HepG2 (cell line): ENCODE results near the gene KCNN2. TPM values are rescaled to one million over a fixed set of nuclear protein-coding genes. Genes with fewer than 3 reads are reported as not detected.

Experiments used
- ATAC-seq: fragments of 200-7000 bp; cut with Tn5 transposase; 3 replicates; pipeline ENCODE4 v1.9.1; 2020; ENCODE audit warnings: mild to moderate bottlenecking, moderate library complexity
- BruUV-seq: library from RNA; stranded (reverse); fragments of 400-500 nt; replicated peaks from 2 replicates; lab custom pipeline; 2021; lab: Mats Ljungman, UMichigan
- CTCF ChIA-PET: fragments of 300-600 bp; formaldehyde crosslinking; extraction: SDS; loops from one replicate; lab custom pipeline; 2021; ENCODE audit warnings: low total read pairs, inconsistent platforms, low intra/inter-chr PET ratio; lab: Yijun Ruan, JAX
- POLR2A ChIA-PET: fragments of 350-600 bp; sonication (Branson Sonifier 250); formaldehyde crosslinking; loops from one replicate; lab custom pipeline; 2020; ENCODE audit warnings: antibody characterized with exemption, inconsistent platforms; lab: Yijun Ruan, JAX
- DNase-seq: peaks from one replicate; pipeline ENCODE4 v3.0.0-alpha.2; 2015; ENCODE audit warnings: low spot score
- FAIRE-seq: peaks from 3 replicates; lab custom pipeline; 2011; peaks lifted over from hg19 to GRCh38; lab: Jason Lieb, UNC
- H2AFZ ChIP-seq: one replicate; pipeline ENCODE4 v1.6.1; 2011; ENCODE audit warnings: low read length, inconsistent platforms
- H3K27ac ChIP-seq: fragments of 300-600 bp; 3 replicates; pipeline ENCODE4 v1.8.0; 2011; ENCODE audit warnings: mixed run types, mild to moderate bottlenecking, mixed read lengths, low read length, inconsistent platforms; ENCODE audit not compliant: insufficient read depth; ENCODE audit errors: extremely low read length
- H3K27me3 ChIP-seq, 2 experiments: fragments of 200-600 bp in 1 of 2; 2 replicates in 1 of 2; 3 replicates in 1 of 2; pipeline versions ENCODE4 v1.6.0 to v1.8.0; 2011; ENCODE audit warnings: low read length in 2 of 2, mild to moderate bottlenecking in 2 of 2, moderate library complexity in 2 of 2, inconsistent platforms in 1 of 2; ENCODE audit not compliant: insufficient read depth in 2 of 2, control insufficient read depth in 1 of 2
- H3K36me3 ChIP-seq, 2 experiments: fragments of 200-600 bp in 1 of 2; replicated peaks in 1 of 2; 2 replicates in 1 of 2; 3 replicates in 1 of 2; pipeline versions ENCODE4 v1.5.1 to v1.8.0; 2011; ENCODE audit warnings: low read length in 2 of 2, inconsistent platforms in 1 of 2; ENCODE audit not compliant: insufficient read depth in 2 of 2, control insufficient read depth in 1 of 2
- H3K4me1 ChIP-seq: 2 replicates; pipeline ENCODE4 v1.5.1; 2012; ENCODE audit warnings: low read length, inconsistent platforms; ENCODE audit not compliant: insufficient read depth
- H3K4me2 ChIP-seq: 2 replicates; pipeline ENCODE4 v1.6.0; 2011; ENCODE audit warnings: low read depth, low read length, inconsistent platforms
- H3K4me3 ChIP-seq, 3 experiments: fragments of 200-600 bp in 1 of 3; sonication (generic), shearing (Covaris generic) in 1 of 3; replicated peaks in 1 of 3; 2 replicates each; pipeline ENCODE4 v1.5.1; 2011 to 2016; ENCODE audit warnings: low read length in 3 of 3, inconsistent platforms in 2 of 3, low read depth in 2 of 3, mild to moderate bottlenecking in 2 of 3, control low read depth in 1 of 3, mixed read lengths in 1 of 3; ENCODE audit not compliant: insufficient read depth in 1 of 3
- H3K79me2 ChIP-seq: one replicate; pipeline ENCODE4 v1.6.1; 2011; ENCODE audit warnings: low read length, inconsistent platforms; ENCODE audit not compliant: insufficient read depth
- H3K9ac ChIP-seq: 2 replicates; pipeline ENCODE4 v1.6.0; 2011; ENCODE audit warnings: mild to moderate bottlenecking, low read depth, low read length, inconsistent platforms; ENCODE audit not compliant: insufficient read depth
- H3K9me3 ChIP-seq: 2 replicates; pipeline ENCODE4 v1.5.1; 2012; ENCODE audit warnings: mild to moderate bottlenecking, low read length
- H4K20me1 ChIP-seq: 2 replicates; pipeline ENCODE4 v1.6.0; 2011; ENCODE audit warnings: inconsistent platforms, mild to moderate bottlenecking, low read length, moderate library complexity; ENCODE audit not compliant: insufficient read depth
- HNF1A ChIP-seq, 2 experiments: sonication (generic) in 1 of 2; formaldehyde crosslinking in 1 of 2; IDR thresholded peaks; 2 replicates each; pipeline versions ENCODE4 v1.4.0 to v1.6.1; 2016 to 2020; ENCODE audit warnings: borderline replicate concordance in 1 of 2, low read depth in 1 of 2, mild to moderate bottlenecking in 1 of 2, missing genetic modification reagents in 1 of 2
- HOXA7 ChIP-seq: sonication (generic); formaldehyde crosslinking; IDR thresholded peaks from 2 replicates; pipeline ENCODE4 v1.8.1; 2022; ENCODE audit warnings: mild to moderate bottlenecking, missing genetic modification reagents, moderate library complexity
- MLX ChIP-seq: IDR thresholded peaks from 2 replicates; pipeline ENCODE4 v1.6.1; 2016
- POLR2A ChIP-seq, 2 experiments: IDR thresholded peaks; 2 replicates each; pipeline ENCODE4 v1.6.1; 2011; ENCODE audit warnings: low read depth in 2 of 2, low read length in 2 of 2, mild to moderate bottlenecking in 1 of 2, moderate library complexity in 1 of 2; ENCODE audit not compliant: insufficient read depth in 1 of 2
- SETDB1 ChIP-seq: sonication (generic); formaldehyde crosslinking; IDR thresholded peaks from 2 replicates; pipeline ENCODE4 v1.5.1; 2020; ENCODE audit warnings: missing genetic modification reagents, mild to moderate bottlenecking, borderline replicate concordance
- STAG1 ChIP-seq: sonication (generic); formaldehyde crosslinking; IDR thresholded peaks from 2 replicates; pipeline ENCODE4 v1.4.0; 2020; ENCODE audit warnings: missing genetic modification reagents
- ZBTB25 ChIP-seq: IDR thresholded peaks from 2 replicates; pipeline ENCODE4 v1.6.1; 2018; ENCODE audit warnings: missing genetic modification reagents
- ZNF253 ChIP-seq: sonication (generic); formaldehyde crosslinking; IDR thresholded peaks from 2 replicates; pipeline ENCODE4 v1.8.0; 2022; ENCODE audit warnings: mild to moderate bottlenecking, missing genetic modification reagents, borderline replicate concordance
- ZNF335 ChIP-seq: sonication (generic); formaldehyde crosslinking; IDR thresholded peaks from 2 replicates; pipeline ENCODE4 v1.4.0; 2020; ENCODE audit warnings: missing genetic modification reagents
- ZNF614 ChIP-seq: IDR thresholded peaks from 2 replicates; pipeline ENCODE4 v1.6.1; 2018; ENCODE audit warnings: missing biosample characterization, missing genetic modification reagents, inconsistent platforms, borderline replicate concordance
- ZNF652 ChIP-seq: IDR thresholded peaks from 2 replicates; pipeline ENCODE4 v1.6.1; 2016; ENCODE audit warnings: low read depth, borderline replicate concordance
- ZNF660 ChIP-seq: sonication (generic); formaldehyde crosslinking; IDR thresholded peaks from 2 replicates; pipeline ENCODE4 v1.5.1; 2020; ENCODE audit warnings: mild to moderate bottlenecking, low read depth, missing genetic modification reagents, borderline replicate concordance
- ZNF720 ChIP-seq: sonication (generic); formaldehyde crosslinking; IDR thresholded peaks from 2 replicates; pipeline ENCODE4 v1.4.0; 2020; ENCODE audit warnings: missing genetic modification reagents
- ZNF883 ChIP-seq: sonication (generic); formaldehyde crosslinking; IDR thresholded peaks from 2 replicates; pipeline ENCODE4 v1.5.1; 2020; ENCODE audit warnings: mild to moderate bottlenecking, missing genetic modification reagents; ENCODE audit errors: not compliant biosample characterization
- WGBS: methylation state at CpG from one replicate; pipeline ENCODE4 v1.1.6; 2017; ENCODE audit warnings: low lambda C conversion rate; 5-methylcytosine and 5-hydroxymethylcytosine counted together
- in situ Hi-C: cut with HindIII; loops from 2 replicates; pipeline ENCODE4 v1.10.0; 2017; ENCODE audit warnings: low pct_unique_long_range_greater_than_20kb; ENCODE audit not compliant: extremely low pct_ligation_motif_present
- intact Hi-C: fragments of 100-400 bp; cut with micrococcal nuclease; formaldehyde crosslinking; loops from one replicate; pipeline ENCODE4 v1.10.0; 2022; ENCODE audit not compliant: unreplicated experiment
- polyA plus RNA-seq, 8 experiments: library from polyadenylated mRNA; depleted of rRNA in 3 of 8; stranded (reverse) in 7 of 8; unstranded in 1 of 8; fragments of >200 nt; fragmentation: Illumina TruSeq in 4 of 8; extraction: Trizol in 4 of 8; gene quantifications; 2 replicates each; pipeline versions ENCODE4 v1.2.1 to v1.2.3, GENCODE V29; 2011 to 2016; ENCODE audit warnings: low read depth in 4 of 8, missing spikeins in 1 of 8, mixed read lengths in 1 of 8; ENCODE audit not compliant: insufficient read depth in 1 of 8
- total RNA-seq, 5 experiments: library from RNA; depleted of rRNA; stranded (reverse); fragments of >200 nt; fragmentation: Illumina TruSeq; extraction: Trizol; gene quantifications; 2 replicates each; pipeline ENCODE4 v1.2.3, GENCODE V29; 2016; ENCODE audit warnings: low read depth in 1 of 5

KCNN2 gene
- total and polyA plus RNA-seq, 2 of the 13 experiments (the other 11 are each of a cell fraction or from before 2014, with no cell fraction given): not detected

- DNase-seq (no peak), ATAC-seq (no peak), FAIRE-seq (no peak)
- in situ Hi-C loops (no loop called here), intact Hi-C loops (no loop called here)
- Histone ChIP-seq H4K20me1 (no peaks in the 10 kb centered on the region), H3K9ac (no peak overlapping the region), H3K4me3 (no peak overlapping the region), H3K36me3 (no peaks in the 10 kb centered on the region), H3K9me3 (no peaks in the 10 kb centered on the region; the same call in 1 of the 2 replicates), H3K4me2 (no peak overlapping the region), H3K4me1 (no peaks in the 10 kb centered on the region), H3K27me3 (no peaks in the 10 kb centered on the region), H2AFZ (no peak overlapping the region), H3K79me2 (no peaks in the 10 kb centered on the region), H3K27ac (no peak overlapping the region)
- CTCF ChIA-PET: no interaction called here
- POLR2A ChIA-PET: no interaction called here
- 0% methylated on average over 1 of the region's 1 CpG for WGBS
- BruUV-seq: no TSS peak
- TF ChIP-seq MLX (CRISPR knock-in tag) (no peak), ZNF614 (no peak), HOXA7 (no peak), ZNF253 (CRISPR knock-in tag) (no peak), ZNF652 (no peak), POLR2A (IDR thresholded peaks at IDR 0.05; ENCODE audit: insufficient read depth in 1 of 2, low read depth in 2 of 2, low read length in 2 of 2) (no peak), ZNF720 (CRISPR knock-in tag) (no peak), ZNF335 (CRISPR knock-in tag) (no peak), STAG1 (CRISPR knock-in tag) (no peak)
Observed at GRCh38 chr5:114477816-114478334, 116.0 kb downstream of the KCNN2 start.

GRCh38 chr5:114500756-114501155 is 138.9 kb downstream of the KCNN2 start:
- no peaks in the 10 kb centered on the region for H3K27me3 ChIP-seq
- no peaks in the 10 kb centered on the region for H3K9me3 ChIP-seq
- H3K4me2 ChIP-seq: no peak overlapping the region
- no peaks in the 10 kb centered on the region for H3K79me2 ChIP-seq
- intact Hi-C loops: no loop called here
- H3K9ac ChIP-seq: no peak overlapping the region
- no peak overlapping the region for H3K4me3 ChIP-seq
- no TSS peak for BruUV-seq
- in situ Hi-C loops: no loop called here
- no peak overlapping the region for H3K27ac ChIP-seq
- CTCF ChIA-PET: no interaction called here
- TF ChIP-seq ZNF883 (no peak), ZBTB25 (CRISPR knock-in tag) (no peak), ZNF660 (CRISPR knock-in tag) (no peak), HNF1A (IDR thresholded peaks at IDR 0.05; ENCODE audit: low read depth) (no peak), HNF1A (CRISPR knock-in tag; IDR thresholded peaks at IDR 0.05; ENCODE audit: borderline replicate concordance) (no peak), SETDB1 (CRISPR knock-in tag) (no peak), ZNF652 (no peak)
- FAIRE-seq: no peak
- no peak for ATAC-seq
- no peaks in the 10 kb centered on the region for H4K20me1 ChIP-seq
- H2AFZ ChIP-seq: no peak overlapping the region
- WGBS: 11% methylated on average over 4 of the region's 4 CpGs
- no peak for DNase-seq
- no peaks in the 10 kb centered on the region for H3K4me1 ChIP-seq
- no peaks in the 10 kb centered on the region for H3K36me3 ChIP-seq
- POLR2A ChIA-PET: no interaction called here
